ENCODE results near the gene KCND3.

GRCh38 chr1:111720977-111721786 lies 268.3 kb downstream of the KCND3 start:
- TF ChIP-seq CTCF (IDR thresholded peaks at IDR 0.05): no peak
- TF ChIP-seq POLR2A (IDR thresholded peaks at IDR 0.05): no peak

Measured in thyroid gland (tissue), 4 donors.